GM12892 (cell line): ENCODE results near the gene CEP112.

ENCODE experiments used
- POLR2A ChIP-seq: IDR thresholded peaks from 2 replicates; pipeline ENCODE4 v1.6.1; 2011; ENCODE audit warnings: low read depth, low read length, control low read depth
- POLR2AphosphoS5 ChIP-seq: IDR thresholded peaks from 2 replicates; pipeline ENCODE4 v1.6.1; 2011; ENCODE audit warnings: low read depth, low read length, control low read depth
- TAF1 ChIP-seq: IDR thresholded peaks from 2 replicates; pipeline ENCODE4 v1.6.1; 2011; ENCODE audit warnings: low read depth, mild to moderate bottlenecking, control low read depth, low read length, borderline replicate concordance

DNA sequence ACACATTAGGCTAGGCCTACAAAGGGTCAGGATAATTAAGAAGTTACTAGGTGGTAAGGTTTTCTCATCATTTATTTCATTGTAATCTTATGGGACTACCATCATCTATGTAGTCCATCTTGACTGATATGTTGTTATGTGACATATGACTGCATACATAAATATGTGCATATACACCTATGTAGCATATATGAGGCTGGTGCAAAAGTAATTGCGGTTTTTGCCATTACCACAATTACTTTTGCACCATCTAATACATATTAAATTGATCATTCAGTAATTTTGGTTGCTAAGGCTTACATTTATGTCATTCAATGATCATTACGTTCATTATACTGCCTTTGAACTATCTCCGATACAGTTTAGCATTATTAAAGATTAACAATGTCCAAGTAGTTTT, 462.7 kb downstream of the CEP112 start:
- no peak for TF ChIP-seq POLR2A
- no peak for TF ChIP-seq TAF1
- TF ChIP-seq POLR2AphosphoS5 = no peak
